CD14-positive monocyte (primary cell): ENCODE data around the gene HS6ST2. TPM values are rescaled to one million over a fixed set of nuclear protein-coding genes. Genes with fewer than 3 reads are reported as not detected.

ENCODE experiments used
- DNase-seq, 3 donors: peaks; one replicate each; pipeline ENCODE4 v3.0.0-alpha.2; 2011 to 2022
- H2AFZ ChIP-seq: 2 replicates; pipeline ENCODE4 v1.6.0; 2012; ENCODE audit warnings: mild to moderate bottlenecking, low read depth, low read length, inconsistent platforms; ENCODE audit not compliant: insufficient read depth, poor library complexity, severe bottlenecking
- H3K27ac ChIP-seq, 2 donors: 1 replicate in 1 of 2; 2 replicates in 1 of 2; pipeline ENCODE4 v1.5.1; 2012 to 2013; ENCODE audit warnings: low read length in 2 of 2, control low read depth in 1 of 2, inconsistent platforms in 1 of 2, low read depth in 1 of 2, mild to moderate bottlenecking in 1 of 2
- H3K27me3 ChIP-seq, 2 donors: one replicate each; pipeline versions ENCODE4 v1.6.0 to v1.6.1; 2011 to 2013; ENCODE audit warnings: low read length in 2 of 2; ENCODE audit not compliant: control insufficient read depth in 2 of 2, insufficient read depth in 2 of 2
- H3K36me3 ChIP-seq, 2 donors: replicated peaks in 1 of 2; 1 replicate in 1 of 2; 2 replicates in 1 of 2; pipeline versions ENCODE4 v1.5.1 to v1.6.1; 2012 to 2013; ENCODE audit warnings: low read length in 2 of 2, control low read depth in 1 of 2, inconsistent platforms in 1 of 2, mild to moderate bottlenecking in 1 of 2; ENCODE audit not compliant: insufficient read depth in 2 of 2, control insufficient read depth in 1 of 2
- H3K4me1 ChIP-seq, 2 donors: 1 replicate in 1 of 2; 2 replicates in 1 of 2; pipeline versions ENCODE4 v1.5.1 to v1.6.1; 2012 to 2013; ENCODE audit warnings: low read length in 2 of 2, control low read depth in 1 of 2, inconsistent platforms in 1 of 2, mild to moderate bottlenecking in 1 of 2, moderate library complexity in 1 of 2; ENCODE audit not compliant: insufficient read depth in 2 of 2, control insufficient read depth in 1 of 2
- H3K4me2 ChIP-seq: replicated peaks from 2 replicates; pipeline ENCODE3; 2012; ENCODE audit warnings: low read length, moderate library complexity, mild to moderate bottlenecking; ENCODE audit not compliant: poor library complexity, severe bottlenecking; ENCODE audit errors: extremely low read depth
- H3K4me3 ChIP-seq, 3 experiments: fragments of 200-600 bp in 1 of 3; sonication (generic) in 1 of 3; replicated peaks in 1 of 3; 1 replicate in 2 of 3; 2 replicates in 1 of 3; pipeline ENCODE4 v1.5.1; 2011 to 2013; ENCODE audit warnings: low read length in 3 of 3, mild to moderate bottlenecking in 3 of 3, control low read depth in 2 of 3, low read depth in 2 of 3, inconsistent platforms in 1 of 3, moderate library complexity in 1 of 3
- H3K79me2 ChIP-seq: 2 replicates; pipeline ENCODE4 v1.6.0; 2012; ENCODE audit warnings: mild to moderate bottlenecking, control low read depth, inconsistent platforms, low read length, moderate library complexity; ENCODE audit not compliant: insufficient read depth
- H3K9ac ChIP-seq: 2 replicates; pipeline ENCODE4 v1.6.0; 2017; ENCODE audit warnings: low read length, mild to moderate bottlenecking; ENCODE audit not compliant: insufficient read depth, poor library complexity, severe bottlenecking
- H3K9me3 ChIP-seq, 2 donors: replicated peaks in 1 of 2; 1 replicate in 1 of 2; 2 replicates in 1 of 2; pipeline versions ENCODE4 v1.5.1 to v1.6.1; 2012 to 2013; ENCODE audit warnings: low read length in 2 of 2, control low read depth in 1 of 2; ENCODE audit not compliant: control insufficient read depth in 1 of 2, insufficient read depth in 1 of 2
- H4K20me1 ChIP-seq: 2 replicates; pipeline ENCODE4 v1.6.0; 2012; ENCODE audit warnings: mild to moderate bottlenecking, low read length, control low read depth, moderate library complexity; ENCODE audit not compliant: insufficient read depth
- H3K27ac Mint-ChIP-seq, 7 donors: one replicate each; pipeline ENCODE4 v1.8.0; 2020; ENCODE audit warnings: mild to moderate bottlenecking in 7 of 7, mixed read lengths in 7 of 7, moderate library complexity in 6 of 7, inconsistent platforms in 2 of 7
- H3K27me3 Mint-ChIP-seq, 3 donors: one replicate each; pipeline ENCODE4 v1.8.0; 2021 to 2022; ENCODE audit warnings: low read depth in 3 of 3, mild to moderate bottlenecking in 3 of 3, mixed read lengths in 3 of 3, moderate library complexity in 3 of 3, inconsistent platforms in 1 of 3
- H3K36me3 Mint-ChIP-seq, 2 donors: one replicate each; pipeline ENCODE4 v1.8.0; 2020; ENCODE audit warnings: mixed read lengths in 2 of 2, inconsistent platforms in 1 of 2, mild to moderate bottlenecking in 1 of 2
- H3K4me1 Mint-ChIP-seq: one replicate; pipeline ENCODE4 v1.8.0; 2020; ENCODE audit warnings: mild to moderate bottlenecking, mixed read lengths
- H3K4me3 Mint-ChIP-seq, 2 donors: one replicate each; pipeline ENCODE4 v1.8.0; 2020; ENCODE audit warnings: mild to moderate bottlenecking in 2 of 2, mixed read lengths in 2 of 2, moderate library complexity in 1 of 2
- H3K9me3 Mint-ChIP-seq, 7 donors: one replicate each; pipeline ENCODE4 v1.8.0; 2020 to 2022; ENCODE audit warnings: mixed read lengths in 7 of 7, mild to moderate bottlenecking in 6 of 7, moderate library complexity in 6 of 7, inconsistent platforms in 2 of 7
- WGBS: methylation state at CpG from one replicate; pipeline ENCODE4 v1.1.5; 2013; ENCODE audit warnings: missing lambda C conversion rate; ENCODE audit not compliant: insufficient coverage; 5-methylcytosine and 5-hydroxymethylcytosine counted together
- intact Hi-C, 2 donors: fragments of 100-400 bp; cut with micrococcal nuclease; formaldehyde crosslinking; loops; one replicate each; pipeline versions ENCODE4 v1.15.0 to v1.15.1; 2023
- polyA plus RNA-seq, 3 donors: library from polyadenylated mRNA; depleted of rRNA in 1 of 3; unstranded in 2 of 3; stranded (reverse) in 1 of 3; fragments of 300-500 nt in 2 of 3; fragments of >200 nt in 1 of 3; fragmentation: Illumina TruSeq in 2 of 3; gene quantifications; 1 replicate in 2 of 3; 2 replicates in 1 of 3; pipeline ENCODE4 v1.2.3, GENCODE V29; 2012 to 2021
- TF ChIP-seq, protein P1 (sequence below): fragments of 200-600 bp; IDR thresholded peaks from one replicate; pipeline ENCODE4 v1.8.0; 2022; ENCODE audit warnings: antibody characterized with exemption, mild to moderate bottlenecking

HS6ST2 gene
- polyA plus RNA-seq, 3 donors: not detected

DNA sequence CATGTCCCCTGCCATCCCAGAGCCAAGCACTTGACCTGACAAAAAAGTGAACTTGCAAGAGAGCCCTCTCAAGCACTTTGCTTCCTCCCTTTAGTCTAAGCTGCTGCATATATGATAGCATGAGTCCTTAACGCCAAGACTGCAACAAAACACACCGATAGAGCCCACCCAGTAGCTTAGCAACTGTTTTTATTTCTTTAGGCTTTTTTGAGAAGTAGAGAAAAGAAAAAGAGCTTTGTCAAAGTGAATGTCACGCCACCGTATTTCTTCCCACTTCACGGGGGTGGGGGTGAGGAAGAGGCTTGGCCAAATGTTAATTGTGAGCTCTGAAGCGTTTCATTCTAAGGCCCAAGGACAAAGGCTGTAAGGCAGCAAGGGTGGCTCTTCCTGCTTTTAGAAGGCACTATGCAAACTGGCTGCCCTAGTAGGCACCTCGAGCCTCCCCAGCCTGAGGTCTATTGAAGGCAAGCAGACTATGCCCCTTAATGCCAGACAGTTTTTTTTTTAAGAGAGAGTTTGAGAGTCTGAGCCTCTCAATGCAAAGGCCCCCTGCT is 138.6 kb downstream of the HS6ST2 start:
- Histone ChIP-seq H2AFZ (no peak overlapping the region), H3K79me2 (no peaks in the 10 kb centered on the region), H4K20me1 (no peaks in the 10 kb centered on the region), H3K27me3 (no peaks in the 10 kb centered on the region), H3K9me3 (no peaks in the 10 kb centered on the region), H3K4me2 (no peak overlapping the region), H3K4me3 (no peak overlapping the region), H3K4me1 (no peaks in the 10 kb centered on the region), H3K27ac (no peak overlapping the region), H3K9ac (no peak overlapping the region), H3K36me3 (no peaks in the 10 kb centered on the region)
- DNase-seq: no peak
- Mint-ChIP-seq H3K27ac (no peak overlapping the region), H3K9me3 (no peaks in the 10 kb centered on the region), H3K27me3 (peaks cover 0 to 2% (median 0%) of the 10 kb centered on the region in 3 donors), H3K4me1 (no peaks in the 10 kb centered on the region), H3K36me3 (no peaks in the 10 kb centered on the region), H3K4me3 (no peak overlapping the region)
- WGBS: 93% methylated on average over 5 of the region's 7 CpGs
- intact Hi-C loops: no loop called here
- TF ChIP-seq, protein P1, sequence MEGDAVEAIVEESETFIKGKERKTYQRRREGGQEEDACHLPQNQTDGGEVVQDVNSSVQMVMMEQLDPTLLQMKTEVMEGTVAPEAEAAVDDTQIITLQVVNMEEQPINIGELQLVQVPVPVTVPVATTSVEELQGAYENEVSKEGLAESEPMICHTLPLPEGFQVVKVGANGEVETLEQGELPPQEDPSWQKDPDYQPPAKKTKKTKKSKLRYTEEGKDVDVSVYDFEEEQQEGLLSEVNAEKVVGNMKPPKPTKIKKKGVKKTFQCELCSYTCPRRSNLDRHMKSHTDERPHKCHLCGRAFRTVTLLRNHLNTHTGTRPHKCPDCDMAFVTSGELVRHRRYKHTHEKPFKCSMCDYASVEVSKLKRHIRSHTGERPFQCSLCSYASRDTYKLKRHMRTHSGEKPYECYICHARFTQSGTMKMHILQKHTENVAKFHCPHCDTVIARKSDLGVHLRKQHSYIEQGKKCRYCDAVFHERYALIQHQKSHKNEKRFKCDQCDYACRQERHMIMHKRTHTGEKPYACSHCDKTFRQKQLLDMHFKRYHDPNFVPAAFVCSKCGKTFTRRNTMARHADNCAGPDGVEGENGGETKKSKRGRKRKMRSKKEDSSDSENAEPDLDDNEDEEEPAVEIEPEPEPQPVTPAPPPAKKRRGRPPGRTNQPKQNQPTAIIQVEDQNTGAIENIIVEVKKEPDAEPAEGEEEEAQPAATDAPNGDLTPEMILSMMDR: no peak

DNA sequence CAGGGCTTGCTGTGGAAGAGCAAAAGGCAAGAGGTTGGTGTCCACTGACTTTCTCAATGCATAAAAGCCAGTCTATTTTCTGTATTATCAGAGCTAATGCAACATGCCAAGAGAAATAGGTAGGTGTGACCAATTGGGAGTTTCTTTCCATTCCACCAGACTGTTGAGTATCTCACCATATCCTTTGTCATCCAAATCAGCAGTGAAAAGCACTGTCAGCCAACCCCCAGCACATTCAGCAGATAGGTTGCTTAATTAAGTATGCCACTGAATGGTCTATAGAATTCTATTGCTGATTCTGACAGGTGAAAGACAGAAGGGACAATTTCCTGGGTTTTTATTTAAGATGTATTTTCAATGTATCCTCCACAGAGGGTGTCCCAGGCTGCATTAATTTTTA is 139.8 kb downstream of the HS6ST2 start:
- Histone ChIP-seq H3K4me3 (no peak overlapping the region), H3K4me1 (no peaks in the 10 kb centered on the region), H3K4me2 (no peak overlapping the region), H2AFZ (no peak overlapping the region), H3K27me3 (no peaks in the 10 kb centered on the region), H4K20me1 (no peaks in the 10 kb centered on the region), H3K9ac (no peak overlapping the region), H3K9me3 (no peaks in the 10 kb centered on the region), H3K27ac (no peak overlapping the region), H3K36me3 (no peaks in the 10 kb centered on the region), H3K79me2 (no peaks in the 10 kb centered on the region)
- no peak for DNase-seq
- TF ChIP-seq, protein P1: no peak
- Mint-ChIP-seq H3K9me3 (no peaks in the 10 kb centered on the region), H3K27ac (no peak overlapping the region), H3K4me1 (no peaks in the 10 kb centered on the region), H3K36me3 (no peaks in the 10 kb centered on the region), H3K27me3 (peaks cover 0 to 2% (median 0%) of the 10 kb centered on the region in 3 donors), H3K4me3 (no peak overlapping the region)
- intact Hi-C loops: no loop called here
